A549 (cell line): ENCODE measurements around the gene CHIT1. TPM values are rescaled to one million over a fixed set of nuclear protein-coding genes. Genes with fewer than 3 reads are reported as not detected.

Experiments used
- ATAC-seq, 2 experiments: fragments of 200-7000 bp in 1 of 2; fragments of >200 bp in 1 of 2; cut with Nextera tagmentation in 1 of 2; cut with Tn5 transposase in 1 of 2; 3 replicates each; pipeline versions ENCODE4 v1.8.0 to v1.9.1; 2018 to 2020; ENCODE audit warnings: mild to moderate bottlenecking in 1 of 2, moderate library complexity in 1 of 2
- CTCF ChIA-PET: fragments of 300-600 bp; sonication (Branson Sonifier 250); formaldehyde crosslinking; extraction: SDS; loops from one replicate; lab custom pipeline; 2021; ENCODE audit warnings: antibody characterized with exemption, inconsistent platforms; lab: Yijun Ruan, JAX
- POLR2A ChIA-PET: fragments of 350-600 bp; formaldehyde crosslinking; extraction: SDS; loops from one replicate; lab custom pipeline; 2021; ENCODE audit warnings: antibody characterized with exemption, inconsistent platforms; lab: Yijun Ruan, JAX
- DNase-seq, 2 experiments: peaks; one replicate each; pipeline versions ENCODE4 v3.0.0 to v3.0.0-alpha.2; 2011 to 2016; ENCODE audit warnings: low read depth in 1 of 2, low spot score in 1 of 2
- FAIRE-seq: peaks from 2 replicates; lab custom pipeline; 2011; peaks lifted over from hg19 to GRCh38; lab: Jason Lieb, UNC
- H3K27ac ChIP-seq, 2 experiments: fragments of >200 bp; sonication (Bioruptor Twin); formaldehyde crosslinking; 3 replicates each; pipeline ENCODE4 v1.5.1; 2016 to 2017
- H3K4me1 ChIP-seq: fragments of >200 bp; sonication (Bioruptor Twin); formaldehyde crosslinking; 3 replicates; pipeline ENCODE4 v1.6.1; 2016
- H3K4me2 ChIP-seq: fragments of >200 bp; sonication (Bioruptor Twin); formaldehyde crosslinking; 3 replicates; pipeline ENCODE4 v1.6.1; 2016
- H3K4me3 ChIP-seq: fragments of >200 bp; sonication (Bioruptor Twin); formaldehyde crosslinking; 3 replicates; pipeline ENCODE4 v1.5.1; 2016
- H3K9me3 ChIP-seq: fragments of >200 bp; sonication (Bioruptor Twin); formaldehyde crosslinking; 3 replicates; pipeline ENCODE4 v1.6.1; 2016
- BHLHE40 ChIP-seq: IDR thresholded peaks from 2 replicates; pipeline ENCODE4 v1.6.1; 2012; ENCODE audit warnings: low read depth, low read length, inconsistent platforms
- CHD4 ChIP-seq: fragments of 200-600 bp; sonication (generic); IDR thresholded peaks from 2 replicates; pipeline ENCODE4 v1.6.1; 2016; ENCODE audit warnings: antibody characterized with exemption, mild to moderate bottlenecking, borderline replicate concordance
- EHF ChIP-seq: fragments of 250-450 bp; sonication (Bioruptor Pico); IDR thresholded peaks from 2 replicates; pipeline ENCODE4 v1.5.0; 2020; ENCODE audit warnings: mild to moderate bottlenecking
- EHMT2 ChIP-seq: fragments of 200-600 bp; sonication (generic); IDR thresholded peaks from 2 replicates; pipeline ENCODE4 v1.6.1; 2016; ENCODE audit warnings: antibody characterized with exemption, low read depth, mild to moderate bottlenecking, moderate library complexity
- FOXS1 ChIP-seq: fragments of 250-450 bp; sonication (Bioruptor Pico); IDR thresholded peaks from 2 replicates; pipeline ENCODE4 v1.5.0; 2020; ENCODE audit warnings: mild to moderate bottlenecking, moderate library complexity
- GATA3 ChIP-seq: IDR thresholded peaks from 2 replicates; pipeline ENCODE4 v1.6.1; 2012; ENCODE audit warnings: borderline replicate concordance
- HOXB13 ChIP-seq: fragments of 250-450 bp; sonication (Bioruptor Pico); IDR thresholded peaks from 2 replicates; pipeline ENCODE4 v1.5.0; 2020; ENCODE audit warnings: low read depth, mild to moderate bottlenecking, moderate library complexity
- KDM1A ChIP-seq: fragments of 200-600 bp; sonication (generic); IDR thresholded peaks from 2 replicates; pipeline ENCODE4 v1.6.1; 2016; ENCODE audit warnings: low read depth, mild to moderate bottlenecking
- MAFK ChIP-seq: fragments of 450-650 bp; IDR thresholded peaks from 2 replicates; pipeline ENCODE4 v1.6.1; 2014; ENCODE audit not compliant: partially characterized antibody
- RAD21 ChIP-seq, 2 experiments: fragments of >200 bp in 1 of 2; sonication (Bioruptor Twin) in 1 of 2; formaldehyde crosslinking in 1 of 2; IDR thresholded peaks in 1 of 2; conservative IDR thresholded peaks in 1 of 2; 2 replicates in 1 of 2; 3 replicates in 1 of 2; pipeline ENCODE4 v1.6.1; 2012 to 2018; ENCODE audit warnings: inconsistent platforms in 1 of 2
- RNF2 ChIP-seq: fragments of 200-600 bp; sonication (generic); IDR thresholded peaks from 2 replicates; pipeline ENCODE4 v1.6.1; 2016; ENCODE audit warnings: low read depth, mild to moderate bottlenecking, antibody characterized with exemption, moderate library complexity, borderline replicate concordance
- SMC3 ChIP-seq: fragments of >200 bp; sonication (Bioruptor Twin); formaldehyde crosslinking; IDR thresholded peaks from 3 replicates; pipeline ENCODE4 v1.6.1; 2018; ENCODE audit warnings: inconsistent platforms
- TP53 ChIP-seq: fragments of 250-450 bp; sonication (Bioruptor Pico); IDR thresholded peaks from 2 replicates; pipeline ENCODE4 v1.5.0; 2021; ENCODE audit warnings: mild to moderate bottlenecking, moderate library complexity
- WGBS: methylation state at CpG from one replicate; pipeline ENCODE4 v1.1.6; 2017; ENCODE audit errors: missing lambda C conversion rate; 5-methylcytosine and 5-hydroxymethylcytosine counted together
- polyA plus RNA-seq, 4 experiments: library from polyadenylated mRNA; depleted of rRNA in 3 of 4; stranded (reverse); fragments of >200 nt; fragmentation: RNase III in 1 of 4; extraction: RNeasy Plus Mini Kit Qiagen cat#74134 plus additional on column Dnase treatment in 1 of 4; gene quantifications; 2 replicates in 3 of 4; 3 replicates in 1 of 4; pipeline ENCODE4 v1.2.3, GENCODE V29; 2011 to 2017
- TF ChIP-seq, protein P1 (sequence below): fragments of 450-650 bp; IDR thresholded peaks from 2 replicates; pipeline ENCODE4 v1.6.1; 2014; ENCODE audit warnings: antibody characterized with exemption
- TF ChIP-seq, protein P2 (sequence below): fragments of 250-450 bp; sonication (Bioruptor Pico); IDR thresholded peaks from 2 replicates; pipeline ENCODE4 v1.5.0; 2020; ENCODE audit warnings: low read depth, mild to moderate bottlenecking, moderate library complexity
- TF ChIP-seq, protein P3 (sequence below): fragments of >200 bp; sonication (Bioruptor Twin); formaldehyde crosslinking; IDR thresholded peaks from 3 replicates; pipeline ENCODE4 v1.5.1; 2016
- TF ChIP-seq, protein P4 (sequence below): fragments of 150-350 bp; IDR thresholded peaks from 2 replicates; pipeline ENCODE4 v1.6.1; 2014; ENCODE audit warnings: low read depth, mild to moderate bottlenecking, low read length

The CHIT1 gene
- polyA plus RNA-seq, 2 of the 4 experiments (the other 2 are of a cell fraction): not detected

DNA sequence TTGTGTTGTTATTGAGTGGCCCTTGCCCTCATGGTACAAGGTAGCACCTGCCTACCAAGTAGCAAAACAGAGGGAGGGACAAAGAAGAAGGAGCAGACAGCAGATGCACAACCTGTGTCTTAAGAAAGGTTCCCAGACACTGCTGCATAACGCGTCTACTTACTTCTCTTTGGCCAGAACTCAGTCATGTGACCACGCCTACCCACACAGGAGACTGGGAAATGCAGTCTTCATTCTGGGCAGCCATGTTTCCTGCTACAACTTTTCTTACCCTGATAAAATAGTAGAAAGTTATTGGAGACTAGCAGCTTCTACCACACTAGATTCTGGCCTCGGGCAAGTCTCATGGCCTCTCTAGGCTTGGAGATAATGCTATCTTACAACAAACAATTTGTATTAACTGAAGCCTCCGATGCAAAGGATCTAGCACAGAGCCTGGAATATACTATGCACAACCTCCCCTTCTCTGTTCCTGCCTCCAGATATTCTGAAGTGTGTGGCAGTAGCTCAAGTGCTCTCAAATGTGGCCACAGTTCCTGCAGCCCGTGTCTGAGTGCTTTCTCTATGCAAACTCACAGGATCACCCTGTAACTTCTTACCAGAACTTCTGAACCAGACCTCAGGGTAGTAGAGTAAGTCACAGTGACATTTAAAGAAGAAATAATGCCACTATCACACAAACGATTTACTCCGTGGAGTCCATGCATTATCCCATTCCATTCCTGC is 41.7 kb upstream of the CHIT1 start:
- peak in 1 of 2 experiments; percentile 59; a peak in 3 of 6 replicates for ATAC-seq
- FAIRE-seq: no peak
- H3K27ac ChIP-seq: peak overlapping the region in 1 of 2 experiments; percentile 37; a peak in 2 of 6 replicates
- TF ChIP-seq BHLHE40: no peak
- TF ChIP-seq, protein P1, sequence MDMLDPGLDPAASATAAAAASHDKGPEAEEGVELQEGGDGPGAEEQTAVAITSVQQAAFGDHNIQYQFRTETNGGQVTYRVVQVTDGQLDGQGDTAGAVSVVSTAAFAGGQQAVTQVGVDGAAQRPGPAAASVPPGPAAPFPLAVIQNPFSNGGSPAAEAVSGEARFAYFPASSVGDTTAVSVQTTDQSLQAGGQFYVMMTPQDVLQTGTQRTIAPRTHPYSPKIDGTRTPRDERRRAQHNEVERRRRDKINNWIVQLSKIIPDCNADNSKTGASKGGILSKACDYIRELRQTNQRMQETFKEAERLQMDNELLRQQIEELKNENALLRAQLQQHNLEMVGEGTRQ: peak; percentile 82
- TF ChIP-seq, protein P2, sequence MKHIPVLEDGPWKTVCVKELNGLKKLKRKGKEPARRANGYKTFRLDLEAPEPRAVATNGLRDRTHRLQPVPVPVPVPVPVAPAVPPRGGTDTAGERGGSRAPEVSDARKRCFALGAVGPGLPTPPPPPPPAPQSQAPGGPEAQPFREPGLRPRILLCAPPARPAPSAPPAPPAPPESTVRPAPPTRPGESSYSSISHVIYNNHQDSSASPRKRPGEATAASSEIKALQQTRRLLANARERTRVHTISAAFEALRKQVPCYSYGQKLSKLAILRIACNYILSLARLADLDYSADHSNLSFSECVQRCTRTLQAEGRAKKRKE (CRISPR knock-in tag): no peak
- TF ChIP-seq SMC3: no peak
- no peak for TF ChIP-seq FOXS1 (CRISPR knock-in tag)
- ChIA-PET POLR2A (no interaction called here), CTCF (interaction anchor here (1.8 to 21.3 kb wide), 14 partner anchors 12 to 431 kb away, joined by 4 to 510 read pairs (median 56); partner anchors contain the start of genes BTG2 and FMOD)
- DNase-seq: peak; percentile 36 to 66
- H3K4me3 ChIP-seq: no peak overlapping the region
- H3K9me3 ChIP-seq: no peaks in the 10 kb centered on the region
- peak overlapping the region; percentile 28; the same call in 2 of the 3 replicates for H3K4me2 ChIP-seq
- 27% methylated on average over 8 of the region's 8 CpGs for WGBS
- H3K4me1 ChIP-seq: peaks cover 13% of the 10 kb centered on the region

DNA sequence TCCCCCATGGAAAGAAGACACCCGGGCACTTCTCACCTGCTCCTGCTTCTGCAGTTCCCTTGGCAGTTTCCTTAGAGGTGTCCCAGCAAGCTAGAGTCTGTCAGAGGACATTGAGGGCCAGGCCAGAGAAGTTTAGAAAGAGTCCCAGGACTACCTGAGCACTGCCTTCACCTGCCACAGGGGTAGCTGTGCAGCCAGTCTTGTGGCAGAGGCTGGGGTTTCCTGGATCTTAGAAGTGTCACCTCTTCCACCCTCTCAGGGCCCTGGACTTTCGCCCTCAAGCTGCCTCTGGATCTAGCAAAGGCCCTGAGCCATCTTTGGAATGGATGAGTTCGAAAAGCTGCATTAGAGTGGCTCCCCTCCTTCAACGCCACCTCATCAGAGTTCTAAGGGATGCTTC is 41.0 kb upstream of the CHIT1 start:
- Histone ChIP-seq H3K4me3 (no peak overlapping the region), H3K4me2 (no peak overlapping the region), H3K27ac (peak overlapping the region in 1 of 2 experiments; percentile 37; a peak in 2 of 6 replicates), H3K9me3 (no peaks in the 10 kb centered on the region), H3K4me1 (peaks cover 13% of the 10 kb centered on the region)
- no peak for FAIRE-seq
- CTCF ChIA-PET: interaction anchor here (1.4 to 21.3 kb wide), 18 partner anchors 13 to 432 kb away, joined by 3 to 510 read pairs (median 39); partner anchors contain the start of genes BTG2 and FMOD
- TF ChIP-seq RAD21 (conservative IDR thresholded peaks at IDR 0.05 in 1 of 2, IDR thresholded peaks at IDR 0.05 in 1 of 2): no peak
- no peak for TF ChIP-seq RNF2
- 65% methylated on average over 4 of the region's 4 CpGs for WGBS
- ATAC-seq: no peak
- no peak for DNase-seq
- POLR2A ChIA-PET: no interaction called here

DNA sequence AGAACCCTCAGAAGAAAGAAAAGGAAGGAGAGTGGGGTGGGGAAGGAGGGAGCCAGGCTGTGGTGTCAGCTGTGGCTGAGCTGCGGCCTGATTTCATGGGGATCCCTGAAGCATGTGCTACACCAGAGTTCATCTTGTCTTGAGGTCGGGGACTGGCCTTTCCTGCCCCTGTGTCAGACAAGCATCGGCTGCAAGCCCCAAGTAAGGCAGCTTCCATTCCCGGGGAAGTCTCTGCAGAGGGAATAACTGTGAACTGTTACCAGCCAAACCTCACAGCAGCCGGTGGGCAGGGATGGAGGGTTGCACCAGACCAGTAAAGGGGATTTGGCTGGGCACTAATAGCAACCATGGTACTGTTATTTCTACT is 40.2 kb upstream of the CHIT1 start:
- FAIRE-seq: no peak

DNA sequence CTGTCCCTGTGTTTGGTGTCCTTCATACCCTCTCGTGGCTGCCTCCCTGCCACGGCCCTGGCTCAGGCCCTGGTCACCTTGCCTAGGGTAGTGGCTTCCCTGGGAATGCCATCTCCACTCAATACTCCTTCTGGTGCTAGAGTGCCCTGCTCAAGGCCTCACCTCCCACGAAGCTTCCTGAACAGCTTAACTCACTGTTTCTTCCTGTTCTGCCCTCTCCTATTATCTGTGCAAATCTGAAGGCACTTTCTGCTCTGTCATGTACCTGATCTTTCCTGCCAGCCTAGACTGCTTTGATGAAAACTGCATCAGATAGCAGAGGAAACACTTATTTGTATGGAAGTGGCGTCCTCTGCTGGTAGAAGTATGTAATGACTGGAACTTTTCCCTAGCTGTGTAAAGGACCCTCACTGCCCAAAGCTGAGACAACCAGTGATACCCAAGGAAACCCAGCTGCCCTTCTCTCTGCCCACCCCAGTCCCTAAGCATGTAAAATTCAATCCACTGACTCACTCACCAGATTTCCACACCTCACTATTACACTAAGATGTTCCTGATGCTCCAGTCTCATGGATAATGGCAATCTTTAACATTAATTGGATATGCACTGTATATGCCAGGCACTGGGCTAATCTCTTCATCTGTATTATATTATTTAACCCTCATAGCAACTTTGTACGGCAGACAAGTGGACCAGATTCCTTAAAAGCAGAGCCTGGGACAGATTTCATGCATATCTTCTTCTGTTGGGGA is 39.6 kb upstream of the CHIT1 start:
- no peak overlapping the region for H3K4me2 ChIP-seq
- 15% methylated on average over 5 of the region's 5 CpGs for WGBS
- ChIA-PET CTCF (interaction anchor here (0.5 to 21.3 kb wide), 72 partner anchors 13 to 919 kb away, joined by 3 to 510 read pairs (median 5); partner anchors contain the start of genes ADORA1, BTG2, FMOD and MYBPH), POLR2A (interaction anchor here (0.6 to 2.1 kb wide), 5 partner anchors 36 to 230 kb away, joined by 3 to 8 read pairs (median 5); partner anchors contain the start of gene BTG2)
- peak; percentile 43 to 68; a peak in 5 of 6 replicates for ATAC-seq
- FAIRE-seq: no peak
- TF ChIP-seq EHF (CRISPR knock-in tag) (no peak), RAD21 (conservative IDR thresholded peaks at IDR 0.05 in 1 of 2, IDR thresholded peaks at IDR 0.05 in 1 of 2) (peak; percentile 83 to 89), SMC3 (peak; percentile 74), MAFK (peak; percentile 17), EHMT2 (no peak), KDM1A (no peak)
- TF ChIP-seq, protein P3, sequence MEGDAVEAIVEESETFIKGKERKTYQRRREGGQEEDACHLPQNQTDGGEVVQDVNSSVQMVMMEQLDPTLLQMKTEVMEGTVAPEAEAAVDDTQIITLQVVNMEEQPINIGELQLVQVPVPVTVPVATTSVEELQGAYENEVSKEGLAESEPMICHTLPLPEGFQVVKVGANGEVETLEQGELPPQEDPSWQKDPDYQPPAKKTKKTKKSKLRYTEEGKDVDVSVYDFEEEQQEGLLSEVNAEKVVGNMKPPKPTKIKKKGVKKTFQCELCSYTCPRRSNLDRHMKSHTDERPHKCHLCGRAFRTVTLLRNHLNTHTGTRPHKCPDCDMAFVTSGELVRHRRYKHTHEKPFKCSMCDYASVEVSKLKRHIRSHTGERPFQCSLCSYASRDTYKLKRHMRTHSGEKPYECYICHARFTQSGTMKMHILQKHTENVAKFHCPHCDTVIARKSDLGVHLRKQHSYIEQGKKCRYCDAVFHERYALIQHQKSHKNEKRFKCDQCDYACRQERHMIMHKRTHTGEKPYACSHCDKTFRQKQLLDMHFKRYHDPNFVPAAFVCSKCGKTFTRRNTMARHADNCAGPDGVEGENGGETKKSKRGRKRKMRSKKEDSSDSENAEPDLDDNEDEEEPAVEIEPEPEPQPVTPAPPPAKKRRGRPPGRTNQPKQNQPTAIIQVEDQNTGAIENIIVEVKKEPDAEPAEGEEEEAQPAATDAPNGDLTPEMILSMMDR: peak; percentile 96
- H3K4me3 ChIP-seq: no peak overlapping the region
- DNase-seq: peak; percentile 76 to 84
- no peaks in the 10 kb centered on the region for H3K9me3 ChIP-seq
- peak overlapping the region in 1 of 2 experiments; percentile 45; a peak in 2 of 6 replicates for H3K27ac ChIP-seq
- peaks cover 13% of the 10 kb centered on the region for H3K4me1 ChIP-seq

More for the DNA sequence above, 40.2 kb upstream of the CHIT1 start:
- peaks cover 13% of the 10 kb centered on the region for H3K4me1 ChIP-seq
- ATAC-seq (no peak), DNase-seq (no peak)
- no peak overlapping the region for H3K4me3 ChIP-seq
- no peaks in the 10 kb centered on the region for H3K9me3 ChIP-seq
- no peak overlapping the region for H3K4me2 ChIP-seq
- ChIA-PET POLR2A (interaction anchor here (0.6 to 1.7 kb wide), 4 partner anchors 35 to 229 kb away, joined by 3 to 6 read pairs (median 4); partner anchors contain the start of gene BTG2), CTCF (interaction anchor here (0.5 to 21.3 kb wide), 58 partner anchors 14 to 488 kb away, joined by 3 to 510 read pairs (median 5); partner anchors contain the start of genes ADORA1, BTG2, FMOD and MYBPH)
- no peak for TF ChIP-seq BHLHE40
- no peak for TF ChIP-seq HOXB13 (CRISPR knock-in tag)
- TF ChIP-seq, protein P4, sequence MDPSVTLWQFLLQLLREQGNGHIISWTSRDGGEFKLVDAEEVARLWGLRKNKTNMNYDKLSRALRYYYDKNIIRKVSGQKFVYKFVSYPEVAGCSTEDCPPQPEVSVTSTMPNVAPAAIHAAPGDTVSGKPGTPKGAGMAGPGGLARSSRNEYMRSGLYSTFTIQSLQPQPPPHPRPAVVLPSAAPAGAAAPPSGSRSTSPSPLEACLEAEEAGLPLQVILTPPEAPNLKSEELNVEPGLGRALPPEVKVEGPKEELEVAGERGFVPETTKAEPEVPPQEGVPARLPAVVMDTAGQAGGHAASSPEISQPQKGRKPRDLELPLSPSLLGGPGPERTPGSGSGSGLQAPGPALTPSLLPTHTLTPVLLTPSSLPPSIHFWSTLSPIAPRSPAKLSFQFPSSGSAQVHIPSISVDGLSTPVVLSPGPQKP: no peak
- TF ChIP-seq CHD4: no peak
- TF ChIP-seq GATA3: no peak
- TF ChIP-seq TP53 (CRISPR knock-in tag): no peak
- TF ChIP-seq FOXS1 (CRISPR knock-in tag): no peak
- 24% methylated on average over 5 of the region's 5 CpGs for WGBS
- no peak overlapping the region for H3K27ac ChIP-seq
